HuH-7 (cell line): ENCODE data around the gene MALL.
"Not testable (repeated sequence)": the region's sequence is repeated elsewhere in the genome, so short reads cannot be mapped to it uniquely, and the experiment has no call there.

Source experiments
- DNase-seq: peaks from one replicate; pipeline ENCODE4 v3.0.0; 2011; ENCODE audit warnings: low spot score

The MALL gene

DNA sequence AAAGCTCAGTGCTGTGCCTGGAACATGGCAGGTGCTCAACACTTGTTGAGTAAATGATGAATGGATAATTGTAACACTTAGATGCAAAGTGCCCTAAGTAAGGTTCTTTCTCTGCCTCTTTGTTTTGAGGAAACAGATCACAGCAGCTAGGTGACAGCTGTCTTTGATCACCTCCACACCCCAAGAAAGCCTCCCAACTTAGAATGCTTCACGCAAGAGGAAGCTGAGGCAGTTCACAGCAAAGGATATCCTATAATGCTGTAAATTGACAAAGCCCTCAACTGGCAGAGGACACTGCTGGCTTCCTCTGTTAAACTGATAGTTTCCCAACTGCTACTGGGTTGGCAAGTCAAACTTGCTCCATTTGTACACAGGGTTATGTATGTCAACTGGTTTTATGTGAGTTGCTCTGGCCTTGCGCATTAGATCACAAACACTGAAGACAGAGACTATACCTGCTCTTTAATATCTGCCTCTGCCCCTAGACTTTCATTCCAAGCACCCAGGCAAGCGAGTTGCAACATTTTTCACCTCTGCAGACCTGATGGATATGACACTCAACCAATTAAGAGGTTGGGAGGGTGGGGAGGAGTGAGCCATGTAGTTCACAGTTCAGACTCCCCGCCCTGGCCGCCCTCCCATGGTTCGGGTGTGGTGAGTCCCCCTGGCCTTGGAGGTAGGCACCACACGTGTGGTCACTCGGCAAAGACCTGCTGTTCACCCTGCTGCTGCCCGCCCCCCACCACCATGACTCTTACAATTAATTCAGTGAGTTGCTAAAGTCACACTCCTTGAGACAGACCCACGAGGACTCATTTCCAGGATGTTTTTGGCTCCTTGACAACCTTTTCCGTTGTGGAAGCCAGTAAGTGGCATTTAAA, 4.8 kb upstream of the MALL start:
- DNase-seq, result no peak

DNA sequence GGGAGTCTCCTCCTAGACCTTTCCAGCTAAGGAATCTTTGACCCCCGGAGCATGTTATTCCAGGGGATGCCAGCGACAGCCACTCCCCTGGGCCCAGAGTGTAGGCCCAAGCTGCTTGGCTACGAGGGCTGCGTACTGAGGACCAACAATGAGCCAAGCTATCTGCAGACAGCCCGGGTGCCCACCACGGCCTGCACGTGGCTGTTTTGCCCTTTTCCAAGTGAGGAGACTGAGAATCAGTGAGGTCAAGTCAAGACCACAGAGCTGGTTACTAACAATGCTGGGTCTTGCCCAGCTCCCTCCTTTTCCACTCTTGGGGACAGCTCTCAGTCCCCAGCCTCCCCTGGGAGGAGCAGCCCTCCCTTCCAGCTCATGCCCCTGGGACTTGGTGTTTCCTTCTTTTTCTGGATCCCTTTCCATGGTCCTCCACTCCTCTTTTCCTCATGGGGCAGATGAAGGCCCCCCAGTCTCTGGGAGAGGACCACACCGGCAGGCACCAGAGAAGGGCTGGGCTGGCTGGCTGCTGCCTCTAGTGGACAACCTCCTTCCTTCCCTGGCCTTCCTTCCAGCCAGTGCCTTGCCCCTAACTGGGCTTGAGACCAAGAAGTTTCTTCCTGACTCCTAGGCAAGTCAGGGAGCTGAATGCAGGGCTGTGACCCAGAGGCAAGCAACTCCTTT, 550 bp upstream of the MALL start:
- DNase-seq, result peak; percentile 75

DNA sequence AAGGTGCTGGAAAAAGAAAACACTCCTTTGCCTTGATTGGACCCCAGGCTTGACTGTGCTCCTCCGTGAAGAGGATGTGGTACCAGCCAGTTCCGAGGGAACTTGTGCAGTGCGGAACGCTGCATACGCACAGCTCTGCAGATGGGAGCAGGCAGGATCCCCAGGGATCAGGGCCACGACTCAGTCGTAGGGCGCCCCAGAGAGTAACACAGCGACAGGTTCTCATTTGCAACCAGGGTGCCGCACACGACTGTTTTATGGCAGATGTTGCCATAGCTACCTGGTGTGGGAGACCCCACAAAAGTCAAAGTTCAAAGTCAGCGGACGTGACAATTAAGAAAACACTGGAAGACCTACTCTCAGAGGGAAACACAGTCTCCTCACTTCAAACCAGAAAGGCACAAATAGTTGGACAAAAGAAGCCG, 779 bp downstream of the MALL start:
- no peak for DNase-seq

DNA sequence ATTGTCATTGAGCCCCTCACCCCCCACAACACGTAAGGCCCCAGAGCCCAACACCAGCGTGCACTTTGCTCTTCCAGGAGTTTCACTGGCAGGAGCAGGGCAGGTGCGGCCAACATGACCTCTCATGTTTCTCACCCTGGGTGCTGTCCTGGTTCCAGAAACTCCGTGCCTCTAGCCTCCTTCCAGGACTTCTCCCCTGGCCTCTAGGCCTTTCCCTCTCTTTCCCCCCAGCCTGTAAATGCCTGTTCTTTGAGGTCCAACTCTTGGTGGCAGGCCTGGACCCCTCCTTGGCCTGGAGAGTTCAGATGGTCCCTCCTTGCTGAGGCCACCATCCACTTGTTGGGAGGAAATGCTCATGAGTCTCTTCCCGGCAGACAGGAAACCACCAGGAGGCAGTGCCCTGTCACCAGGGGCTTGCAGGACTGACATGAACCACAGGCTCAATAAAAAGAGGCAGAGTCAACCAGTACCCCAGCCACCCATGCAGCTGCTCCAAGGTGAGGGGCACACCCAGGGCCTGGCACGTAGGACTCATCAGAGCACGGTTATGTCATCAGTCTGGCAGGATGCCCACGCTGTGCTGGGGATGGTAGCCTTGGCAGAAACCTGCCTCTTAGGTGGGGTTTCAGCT, 1.5 kb downstream of the MALL start:
- peak; percentile 31 for DNase-seq

DNA sequence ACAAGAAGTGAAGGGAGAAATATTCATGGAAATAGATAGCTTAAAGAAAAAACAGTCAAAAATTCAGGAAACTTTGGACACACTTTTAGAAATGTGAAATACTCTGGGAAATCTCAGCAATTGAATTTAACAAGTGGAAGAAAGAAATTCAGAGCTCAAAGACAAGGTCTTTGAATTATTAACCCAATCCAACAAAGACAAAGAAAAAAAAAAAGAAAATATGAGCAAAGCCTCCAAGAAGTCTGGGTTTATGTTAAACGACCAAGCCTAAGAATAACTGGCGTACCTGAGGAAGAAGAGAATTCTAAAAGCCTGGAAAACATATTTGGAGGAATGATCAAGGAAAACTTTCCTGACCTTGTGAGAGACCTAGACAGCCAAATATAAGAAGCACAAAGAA, 7.3 kb downstream of the MALL start:
- not testable (repeated sequence) for DNase-seq

DNA sequence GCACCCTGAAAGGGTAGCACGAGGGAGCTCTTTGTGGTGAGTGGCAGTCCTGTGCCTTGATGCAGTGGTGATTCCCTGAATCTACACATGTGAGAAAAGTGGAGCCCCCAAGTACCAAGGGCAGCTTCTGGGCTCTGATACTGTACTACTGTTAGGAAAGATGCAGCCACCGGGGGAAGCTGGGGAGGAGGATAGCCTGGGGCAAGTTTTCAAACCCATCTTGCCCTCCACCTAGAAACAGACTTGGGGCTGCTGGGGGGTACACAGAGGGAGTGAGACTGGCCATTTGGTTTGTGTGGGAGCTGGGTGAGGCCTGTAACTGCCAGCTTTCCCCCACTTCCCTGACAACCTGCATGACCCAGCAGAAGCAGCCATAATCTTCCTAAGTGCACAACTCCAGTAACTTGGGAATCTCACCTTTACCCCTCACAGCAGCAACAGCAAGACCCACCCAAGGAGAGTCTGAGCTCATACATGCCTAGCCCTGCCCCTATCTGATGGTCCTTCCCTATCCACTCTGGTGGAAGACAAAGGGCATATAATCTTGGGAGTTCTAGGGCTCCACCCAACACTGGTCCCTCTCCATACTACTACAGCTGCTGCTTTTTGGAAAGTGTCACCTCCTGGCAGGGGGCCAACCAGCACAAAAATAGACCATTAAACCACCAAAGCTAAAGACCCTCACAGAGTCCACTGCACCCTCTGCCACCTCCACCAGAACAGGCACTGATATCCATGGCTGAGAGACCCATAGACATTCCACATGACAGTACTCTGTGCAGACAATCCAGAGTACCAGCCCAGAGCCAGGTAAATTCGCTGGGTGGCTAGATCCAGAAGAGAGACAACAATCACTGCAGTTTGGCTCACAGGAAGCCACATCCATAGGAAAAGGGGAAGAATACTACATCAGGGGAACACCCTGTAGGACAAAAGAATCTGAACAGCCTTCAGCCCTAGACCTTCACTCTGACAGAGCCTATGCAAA, 8.2 kb downstream of the MALL start:
- no peak for DNase-seq

DNA sequence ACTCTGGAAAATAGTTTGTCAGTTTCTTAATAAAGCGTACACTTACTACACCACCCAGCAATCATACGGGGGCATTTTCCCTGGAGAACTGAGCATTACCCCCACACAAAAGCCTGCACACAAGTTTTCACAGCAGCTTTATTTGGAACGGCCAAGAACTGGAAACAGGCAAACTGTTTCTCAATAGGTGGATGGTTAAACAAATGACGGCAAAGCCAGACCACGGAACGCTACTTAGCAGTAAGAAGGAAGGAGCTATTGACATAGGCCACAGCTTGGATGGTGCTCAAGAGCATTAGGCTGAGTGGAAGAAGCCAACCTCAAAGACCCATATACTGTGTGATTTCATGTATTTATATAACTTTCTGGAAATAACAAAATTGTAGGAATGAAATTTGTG, 9.0 kb downstream of the MALL start:
- DNase-seq, result no peak

DNA sequence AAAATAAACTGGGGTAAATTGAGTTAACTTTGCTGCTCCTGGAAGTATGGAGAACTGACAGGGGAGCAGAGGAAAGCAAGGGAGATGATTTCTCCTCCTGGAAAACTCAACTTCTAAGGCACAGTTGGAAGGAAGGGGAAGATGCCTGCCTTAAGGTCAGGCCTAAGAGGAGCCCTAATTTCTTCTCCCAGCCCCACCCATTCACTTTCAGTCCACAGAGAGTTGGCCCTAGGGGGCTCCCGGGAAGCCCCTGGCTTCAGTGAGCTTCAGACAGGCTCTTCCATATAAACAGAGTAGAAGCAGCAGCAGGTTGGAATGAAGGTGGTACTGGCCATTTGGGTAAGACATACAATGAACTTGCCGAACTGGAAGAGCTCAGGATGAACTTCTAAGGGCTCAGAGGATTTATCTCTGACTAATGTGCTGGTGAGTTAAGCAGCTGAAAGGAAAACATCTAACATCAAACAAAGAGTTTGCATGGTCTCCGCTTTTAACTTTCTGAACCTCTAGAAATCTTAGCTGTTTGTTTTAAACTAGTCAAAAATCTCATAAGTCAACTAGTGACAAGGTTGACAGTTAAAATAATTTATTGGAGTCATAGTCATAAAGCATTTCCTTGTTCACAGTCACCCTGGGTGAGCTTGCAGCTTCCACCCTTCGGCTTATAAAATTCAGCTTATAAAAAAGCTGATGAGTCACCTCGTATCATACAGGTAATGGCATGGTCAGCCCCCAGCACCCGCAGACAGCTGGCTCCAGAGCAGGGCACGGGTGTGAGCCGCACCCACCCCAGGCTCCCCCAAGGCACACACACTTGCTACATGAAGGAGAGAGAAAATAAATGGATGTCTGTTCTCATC, 9.8 kb downstream of the MALL start:
- DNase-seq, result no peak

DNA sequence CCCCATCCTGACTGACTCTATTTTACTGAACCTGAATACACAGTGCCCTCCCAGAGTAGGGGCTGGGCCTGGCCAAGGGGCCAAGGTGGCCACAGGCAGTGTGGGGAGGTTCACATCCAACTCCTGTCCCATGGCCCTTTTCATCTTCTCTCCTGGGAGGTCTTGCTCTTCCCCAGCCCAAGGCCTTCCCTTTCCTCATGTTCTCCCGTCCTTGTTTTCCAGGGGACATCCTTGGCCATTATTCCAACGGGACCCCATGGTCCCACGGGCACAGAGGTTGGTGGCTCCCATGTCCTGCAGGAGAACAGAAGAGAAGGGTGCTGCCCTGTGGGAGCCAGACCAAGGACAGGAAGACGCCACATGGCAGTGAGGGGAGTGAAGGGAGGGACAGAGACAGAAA, 10.4 kb downstream of the MALL start:
- no peak for DNase-seq

DNA sequence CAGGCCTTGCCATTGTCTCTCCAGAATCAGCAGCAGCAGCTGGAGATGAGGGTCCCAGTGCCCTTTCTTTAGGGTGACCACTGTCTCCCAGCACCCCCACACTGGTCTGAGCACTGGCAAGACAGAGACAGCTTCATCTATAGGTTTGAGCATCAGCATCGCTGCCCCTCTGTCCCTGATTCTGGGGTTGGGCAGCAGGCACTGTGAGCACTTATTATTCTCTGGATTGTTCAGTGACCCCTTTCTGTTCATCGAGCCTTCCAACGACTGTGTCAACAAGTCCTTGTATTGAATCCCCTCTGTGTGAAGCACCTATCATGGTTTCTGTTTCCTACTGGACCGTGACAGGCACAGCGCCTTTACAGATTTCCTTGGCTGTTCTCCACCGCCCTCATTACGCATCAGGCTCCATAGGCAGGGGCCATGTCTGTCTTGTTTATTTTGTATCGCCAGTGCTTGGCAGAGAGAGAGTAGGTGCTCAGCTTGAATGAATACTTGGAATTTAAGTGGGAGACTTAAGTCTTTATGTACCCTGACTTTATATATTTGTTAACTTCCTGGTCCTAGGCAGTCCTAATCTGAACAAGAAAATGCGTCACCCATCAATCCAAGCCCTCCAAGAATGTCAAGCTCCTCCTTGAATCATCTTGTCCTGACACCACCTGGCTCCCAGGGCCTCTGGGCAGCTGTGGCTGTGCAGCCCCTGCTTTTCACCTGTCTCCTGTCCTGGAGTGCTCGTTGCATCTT, 11.4 kb downstream of the MALL start:
- DNase-seq, result no peak

DNA sequence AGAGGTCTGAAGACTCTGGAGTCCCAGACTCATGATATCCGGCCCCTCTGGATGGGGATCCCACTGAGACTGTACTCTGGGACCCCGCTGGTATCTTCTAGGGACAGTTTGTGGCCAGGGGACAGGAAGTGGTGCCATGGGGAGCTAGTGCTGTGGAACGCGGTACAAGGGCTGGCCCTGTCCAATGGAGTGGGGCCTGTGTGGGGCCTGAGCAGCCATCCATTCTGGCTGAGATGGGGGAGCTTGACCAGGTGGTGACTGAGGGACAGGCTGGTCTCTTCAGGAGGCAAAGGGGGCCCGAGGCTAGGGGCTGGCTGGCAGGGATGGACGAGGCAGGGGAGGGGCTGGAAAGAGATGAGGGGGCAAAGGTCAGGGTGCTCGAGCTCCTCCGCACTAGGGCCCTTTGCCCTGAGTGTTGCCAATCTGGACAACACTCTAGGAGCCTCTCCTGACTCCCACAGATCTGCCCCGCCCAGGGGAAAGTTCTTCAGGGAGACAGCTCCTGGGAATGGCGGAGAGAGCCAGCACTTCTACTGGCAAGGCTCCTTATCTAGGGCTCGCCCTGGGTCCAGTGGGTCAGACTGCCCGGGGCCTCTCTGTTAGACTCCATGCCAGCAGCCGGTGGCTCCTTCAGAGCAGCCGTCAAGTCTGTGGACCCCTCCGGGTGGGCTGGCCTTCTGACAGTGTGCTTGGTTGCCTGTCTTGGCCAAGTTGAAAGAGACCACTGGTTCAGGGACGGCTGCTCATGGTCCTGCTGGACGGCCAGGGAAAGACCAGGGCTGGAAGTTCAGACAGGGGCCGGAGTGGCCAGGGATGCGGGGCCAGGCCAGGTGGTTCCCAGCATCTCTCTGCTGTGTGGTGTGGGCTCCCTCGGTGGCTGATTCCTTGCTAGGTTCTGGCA, 12.3 kb downstream of the MALL start:
- no peak for DNase-seq

DNA sequence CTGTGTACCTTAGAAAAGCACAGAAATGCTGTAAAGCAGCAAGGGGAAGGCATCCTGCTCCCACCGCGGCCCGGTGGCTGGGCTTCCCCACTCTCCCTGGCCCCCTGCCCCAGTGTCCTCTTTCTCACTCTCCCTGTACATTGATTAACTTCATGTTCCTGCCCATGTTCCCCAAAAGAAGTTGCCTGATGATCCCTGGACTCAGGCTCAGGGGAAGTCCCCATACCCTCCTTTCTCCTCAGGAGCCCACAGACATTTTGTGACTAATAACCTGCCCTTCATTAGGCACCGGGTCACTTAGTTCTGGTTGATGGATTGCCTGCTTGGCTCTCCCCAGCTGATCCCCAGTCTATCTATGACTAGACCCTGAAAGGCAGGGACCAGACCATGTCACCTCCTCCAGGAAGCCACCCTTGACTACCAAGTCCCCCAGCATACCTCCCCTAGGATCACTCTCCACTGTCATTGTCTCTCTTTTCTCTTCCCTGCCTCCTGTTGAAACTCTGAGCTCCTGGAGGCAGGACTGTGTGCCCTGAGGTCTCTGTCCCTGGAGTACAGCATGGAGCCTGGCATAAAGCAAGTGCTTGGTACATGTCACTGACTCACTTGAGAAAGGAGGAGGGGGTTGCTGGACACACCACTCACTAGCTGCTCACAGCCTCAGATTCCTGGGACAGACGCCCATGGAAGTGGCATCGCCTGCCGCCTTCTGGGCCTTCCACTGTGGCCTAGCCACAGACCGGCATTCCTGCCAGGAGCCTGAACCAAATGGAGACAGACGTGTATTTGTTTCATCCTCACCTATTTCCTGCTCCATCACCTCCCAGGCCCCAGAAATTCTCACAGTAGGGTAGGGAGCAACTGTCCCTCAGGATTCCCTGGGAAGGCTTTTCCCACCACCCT, 13.5 kb downstream of the MALL start:
- DNase-seq, result no peak

DNA sequence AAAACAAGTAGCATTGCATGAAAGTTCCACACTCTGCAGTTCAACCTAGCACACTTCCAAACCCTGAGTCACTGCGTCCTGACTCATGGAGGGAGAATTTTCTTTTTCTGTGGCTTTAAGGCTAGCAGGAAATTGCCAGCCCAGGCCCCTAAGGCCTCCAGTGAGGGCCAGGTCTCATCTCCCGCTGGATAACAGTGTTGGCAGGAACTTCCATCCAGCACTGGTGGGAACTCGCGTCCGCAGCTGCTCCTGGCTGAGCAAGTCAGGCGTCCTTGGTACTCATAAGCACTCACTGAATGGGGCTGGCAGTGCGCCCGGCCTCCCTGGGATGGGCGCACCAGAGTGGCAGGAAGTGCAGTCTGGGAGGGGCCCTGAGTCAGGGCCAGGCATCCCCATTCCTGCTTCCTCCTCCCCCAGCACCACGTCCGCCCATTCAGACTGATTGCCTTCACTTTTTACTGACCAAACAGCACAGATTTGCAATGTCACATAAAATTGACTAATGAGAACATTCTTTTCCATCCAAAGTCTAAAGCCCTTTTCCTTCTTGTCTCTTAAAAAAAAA, 14.3 kb downstream of the MALL start:
- no peak for DNase-seq

DNA sequence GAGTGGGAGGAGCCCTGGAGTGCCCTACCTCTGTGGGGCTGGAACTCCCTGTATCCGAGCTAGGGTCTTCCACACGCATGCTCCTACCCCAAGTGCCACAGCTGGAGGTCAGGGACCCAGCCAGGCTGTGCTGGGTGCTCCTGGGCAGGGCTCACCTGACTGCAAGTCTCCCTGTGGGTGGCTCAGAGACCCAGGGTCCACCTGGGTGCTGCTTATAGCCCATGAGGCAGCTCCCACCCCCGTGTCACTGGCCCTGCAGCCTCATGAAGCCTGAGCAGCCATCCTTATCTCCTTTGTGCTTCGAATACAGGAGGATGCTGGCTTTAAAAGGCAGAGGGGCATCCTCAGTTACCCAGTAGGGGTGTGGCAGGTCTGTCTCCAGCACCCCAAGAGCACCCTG, 14.7 kb downstream of the MALL start:
- not testable (repeated sequence) for DNase-seq

DNA sequence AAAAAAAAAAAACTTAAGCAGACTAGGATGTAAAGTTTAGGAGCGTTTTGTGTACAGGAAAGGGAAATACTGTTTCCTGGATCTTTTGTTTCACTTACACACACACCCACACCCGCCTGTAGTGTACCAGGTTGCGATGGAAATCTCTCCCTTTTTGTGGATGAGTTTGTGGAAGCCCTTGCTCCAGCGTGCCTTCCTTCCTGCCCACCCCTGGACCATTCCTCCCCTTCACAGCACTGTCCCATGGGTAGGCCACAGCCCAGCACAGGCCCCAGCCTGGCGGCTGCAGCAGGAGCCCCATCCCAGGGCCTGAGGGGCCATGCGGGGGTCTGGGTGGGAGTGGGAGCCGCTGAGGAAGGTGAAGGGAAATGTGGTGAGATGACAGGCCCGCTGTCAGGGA, 15.1 kb downstream of the MALL start:
- DNase-seq, result no peak

DNA sequence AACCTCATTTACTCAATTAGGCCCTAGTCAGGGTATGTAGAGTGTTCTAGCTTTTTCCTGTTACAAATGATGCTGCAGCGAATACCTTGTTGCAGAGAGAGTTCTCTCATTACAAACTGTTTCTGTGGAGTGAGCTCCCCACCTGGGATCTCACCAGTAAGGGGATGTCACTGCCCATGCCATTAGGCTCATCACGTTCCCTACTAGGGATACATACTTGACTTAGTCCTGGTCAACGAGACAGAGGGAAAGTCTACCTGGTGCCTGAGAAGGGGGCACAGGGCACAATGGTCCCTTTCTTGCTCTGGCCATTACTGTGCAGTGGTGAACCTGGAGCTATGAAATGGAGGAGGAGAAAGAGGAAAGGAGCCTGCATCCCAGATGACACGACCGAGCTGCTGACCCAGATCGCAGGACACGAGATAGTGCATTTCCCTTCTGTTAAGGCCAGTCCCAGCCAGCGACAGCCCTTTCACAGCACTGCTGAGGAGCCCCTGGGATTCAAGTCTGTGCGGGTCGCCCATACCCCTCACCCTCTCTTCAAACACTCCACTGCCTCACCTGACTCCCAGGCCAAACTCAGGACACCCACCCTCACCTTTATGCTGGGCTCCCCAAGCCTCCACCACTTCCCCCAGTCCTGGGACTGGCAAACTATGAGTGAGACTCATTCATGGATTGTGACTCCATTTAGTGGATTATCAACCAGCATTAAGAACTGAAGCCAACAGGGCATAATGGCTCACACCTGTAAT, 16.0 kb downstream of the MALL start:
- no peak for DNase-seq

DNA sequence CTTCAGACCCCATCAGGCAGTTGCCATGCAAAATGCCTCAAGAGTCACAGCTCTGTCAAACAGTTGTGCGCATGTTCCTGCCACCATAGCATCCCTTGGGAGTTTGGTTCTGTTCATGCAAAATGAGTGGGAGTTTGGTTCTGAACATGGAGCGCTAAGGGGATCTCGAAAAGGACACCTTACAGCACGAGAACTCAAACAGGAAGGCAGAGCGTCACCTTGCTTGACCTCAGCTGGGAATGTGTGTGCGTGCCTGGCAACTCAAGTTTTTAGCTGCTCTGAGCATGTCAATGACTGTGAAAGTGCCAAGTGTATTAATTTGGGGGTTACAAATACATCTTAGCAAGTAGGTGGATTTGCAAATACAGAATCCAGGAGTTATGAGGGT, 16.6 kb downstream of the MALL start:
- no peak for DNase-seq
